HAP-1 (cell line): Measurements from ENCODE around the gene ABHD8.

Source experiments
- DNase-seq, 2 experiments: peaks; one replicate each; pipeline ENCODE4 v3.0.0-alpha.2; 2016 to 2020; ENCODE audit warnings: low spot score in 2 of 2
- H3K27me3 ChIP-seq: fragments of 250-450 bp; sonication (Bioruptor Pico); 2 replicates; pipeline ENCODE4 v1.5.1; 2020; ENCODE audit warnings: low read depth, mild to moderate bottlenecking, moderate library complexity
- H3K36me3 ChIP-seq: fragments of 250-450 bp; sonication (Bioruptor Pico); replicated peaks from 2 replicates; pipeline ENCODE4 v1.5.1; 2020; ENCODE audit warnings: mild to moderate bottlenecking
- H3K4me1 ChIP-seq: fragments of 250-450 bp; sonication (Bioruptor Pico); 2 replicates; pipeline ENCODE4 v1.5.1; 2020; ENCODE audit warnings: mild to moderate bottlenecking
- H3K4me3 ChIP-seq: fragments of 250-450 bp; sonication (Bioruptor Pico); 2 replicates; pipeline ENCODE4 v1.5.1; 2020; ENCODE audit warnings: mild to moderate bottlenecking, moderate library complexity
- H3K9me3 ChIP-seq: fragments of 250-450 bp; sonication (Bioruptor Pico); 2 replicates; pipeline ENCODE4 v1.5.1; 2020; ENCODE audit warnings: mild to moderate bottlenecking, moderate library complexity
- in situ Hi-C: fragments of 300-500 bp; cut with MboI; formaldehyde crosslinking; loops from 3 replicates; pipeline ENCODE4 v1.14.3; 2020; ENCODE audit warnings: low sequenced_read_pairs, inconsistent platforms, mixed read lengths

ABHD8 gene

GRCh38 chr19:17329366-17330261 is 26.4 kb upstream of the ABHD8 start:
- no peak for DNase-seq
- no peaks in the 10 kb centered on the region for H3K9me3 ChIP-seq
- H3K36me3 ChIP-seq, result 0 out of 2 replicates have a peak, but pooled peaks cover 7% of the 10 kb centered on the region
- H3K4me3 ChIP-seq, result no peak overlapping the region
- H3K4me1 ChIP-seq, result no peaks in the 10 kb centered on the region
- in situ Hi-C loops, result no loop called here
- no peaks in the 10 kb centered on the region for H3K27me3 ChIP-seq

GRCh38 chr19:17328517-17329365 is 25.5 kb upstream of the ABHD8 start:
- in situ Hi-C loops, result no loop called here
- Histone ChIP-seq H3K27me3 (no peaks in the 10 kb centered on the region), H3K4me3 (no peak overlapping the region), H3K9me3 (no peaks in the 10 kb centered on the region), H3K36me3 (0 out of 2 replicates have a peak, but pooled peaks cover 7% of the 10 kb centered on the region), H3K4me1 (no peaks in the 10 kb centered on the region)
- no peak for DNase-seq

- H3K9me3 ChIP-seq, result no peaks in the 10 kb centered on the region
- no peaks in the 10 kb centered on the region for H3K27me3 ChIP-seq
- in situ Hi-C loops, result no loop called here
- H3K36me3 ChIP-seq, result 0 out of 2 replicates have a peak, but pooled peaks cover 7% of the 10 kb centered on the region
- no peaks in the 10 kb centered on the region for H3K4me1 ChIP-seq
- peak in 1 of 2 experiments; percentile 53 for DNase-seq
- no peak overlapping the region for H3K4me3 ChIP-seq
Observed at GRCh38 chr19:17327654-17328516, 24.7 kb upstream of the ABHD8 start.

- Histone ChIP-seq H3K4me1 (no peaks in the 10 kb centered on the region), H3K27me3 (no peaks in the 10 kb centered on the region), H3K4me3 (no peak overlapping the region), H3K9me3 (no peaks in the 10 kb centered on the region), H3K36me3 (peaks cover 7% of the 10 kb centered on the region)
- in situ Hi-C loops, result no loop called here
- no peak for DNase-seq
Observed at GRCh38 chr19:17327068-17327653, 23.9 kb upstream of the ABHD8 start.

- Histone ChIP-seq H3K36me3 (peaks cover 9% of the 10 kb centered on the region), H3K27me3 (no peaks in the 10 kb centered on the region), H3K4me3 (no peak overlapping the region), H3K4me1 (no peaks in the 10 kb centered on the region), H3K9me3 (no peaks in the 10 kb centered on the region)
- no peak for DNase-seq
- in situ Hi-C loops, result no loop called here
Observed at GRCh38 chr19:17326595-17326966, 23.4 kb upstream of the ABHD8 start.

- Histone ChIP-seq H3K36me3 (peaks cover 13% of the 10 kb centered on the region), H3K9me3 (no peaks in the 10 kb centered on the region), H3K27me3 (no peaks in the 10 kb centered on the region), H3K4me1 (no peaks in the 10 kb centered on the region), H3K4me3 (no peak overlapping the region)
- no peak for DNase-seq
- in situ Hi-C loops, result no loop called here
Observed at GRCh38 chr19:17325881-17326594, 22.8 kb upstream of the ABHD8 start.

GRCh38 chr19:17325133-17325532 is 21.9 kb upstream of the ABHD8 start:
- no peak for DNase-seq
- Histone ChIP-seq H3K36me3 (peaks cover 19% of the 10 kb centered on the region), H3K4me3 (no peak overlapping the region), H3K9me3 (no peaks in the 10 kb centered on the region), H3K4me1 (no peaks in the 10 kb centered on the region), H3K27me3 (no peaks in the 10 kb centered on the region)
- in situ Hi-C loops, result no loop called here

GRCh38 chr19:17324357-17325114 is 21.3 kb upstream of the ABHD8 start:
- in situ Hi-C loops, result no loop called here
- no peak for DNase-seq
- Histone ChIP-seq H3K4me1 (no peaks in the 10 kb centered on the region), H3K36me3 (peaks cover 21% of the 10 kb centered on the region), H3K4me3 (no peak overlapping the region), H3K9me3 (no peaks in the 10 kb centered on the region), H3K27me3 (no peaks in the 10 kb centered on the region)

GRCh38 chr19:17323964-17324332 is 20.7 kb upstream of the ABHD8 start:
- Histone ChIP-seq H3K9me3 (no peaks in the 10 kb centered on the region), H3K36me3 (peaks cover 21% of the 10 kb centered on the region), H3K27me3 (no peaks in the 10 kb centered on the region), H3K4me3 (no peak overlapping the region), H3K4me1 (no peaks in the 10 kb centered on the region)
- in situ Hi-C loops, result no loop called here
- no peak for DNase-seq

GRCh38 chr19:17323300-17323963 is 20.2 kb upstream of the ABHD8 start:
- no peaks in the 10 kb centered on the region for H3K4me1 ChIP-seq
- no peak for DNase-seq
- in situ Hi-C loops, result no loop called here
- no peak overlapping the region for H3K4me3 ChIP-seq
- H3K36me3 ChIP-seq, result peaks cover 21% of the 10 kb centered on the region
- no peaks in the 10 kb centered on the region for H3K27me3 ChIP-seq
- H3K9me3 ChIP-seq, result no peaks in the 10 kb centered on the region

- Histone ChIP-seq H3K27me3 (no peaks in the 10 kb centered on the region), H3K4me1 (no peaks in the 10 kb centered on the region), H3K36me3 (peaks cover 21% of the 10 kb centered on the region), H3K9me3 (no peaks in the 10 kb centered on the region), H3K4me3 (no peak overlapping the region)
- in situ Hi-C loops, result no loop called here
- DNase-seq, result no peak
Observed at GRCh38 chr19:17322854-17323253, 19.6 kb upstream of the ABHD8 start.
